ENCODE results near the gene C1QTNF8.

- TF ChIP-seq ZNF426 (tag by site-specific recombination; IDR thresholded peaks at IDR 0.05) (no peak), GLI4 (tag by site-specific recombination; IDR thresholded peaks at IDR 0.05) (no peak), PRDM1 (tag by site-specific recombination; IDR thresholded peaks at IDR 0.05) (no peak), CTCF (tag by site-specific recombination; IDR thresholded peaks at IDR 0.05) (no peak), ZSCAN5A (tag by site-specific recombination; IDR thresholded peaks at IDR 0.05) (no peak), ZNF626 (tag by site-specific recombination; IDR thresholded peaks at IDR 0.05) (no peak), TSHZ1 (tag by site-specific recombination; IDR thresholded peaks at IDR 0.05; ENCODE audit: borderline replicate concordance) (no peak), PATZ1 (tag by site-specific recombination; IDR thresholded peaks at IDR 0.05) (no peak), KLF10 (tag by site-specific recombination; IDR thresholded peaks at IDR 0.05) (no peak)
Observed at GRCh38 chr16:1120577-1120941, 24.5 kb upstream of the C1QTNF8 start.
